ENCODE measurements around the gene RC3H2.
"Not testable (repeated sequence)": the region's sequence is repeated elsewhere in the genome, so short reads cannot be mapped to it uniquely, and the experiment has no call there.

DNA sequence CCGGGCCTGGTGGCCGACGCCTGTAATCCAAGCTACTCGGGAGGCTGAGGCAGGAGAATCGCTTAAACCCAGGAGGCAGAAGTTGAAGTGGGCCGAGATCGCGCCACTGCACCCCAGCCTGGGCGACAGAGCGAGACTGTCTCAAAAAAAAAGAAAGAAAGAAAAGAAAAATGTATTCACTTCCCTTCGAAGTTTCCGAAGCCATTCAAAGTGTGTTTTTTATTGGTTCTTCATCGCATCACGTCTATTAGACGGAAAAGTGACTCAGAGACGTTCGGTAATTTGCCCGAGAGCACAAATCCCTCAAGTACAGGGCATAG is 76.2 kb downstream of the RC3H2 start:
- TF ChIP-seq, protein P1, sequence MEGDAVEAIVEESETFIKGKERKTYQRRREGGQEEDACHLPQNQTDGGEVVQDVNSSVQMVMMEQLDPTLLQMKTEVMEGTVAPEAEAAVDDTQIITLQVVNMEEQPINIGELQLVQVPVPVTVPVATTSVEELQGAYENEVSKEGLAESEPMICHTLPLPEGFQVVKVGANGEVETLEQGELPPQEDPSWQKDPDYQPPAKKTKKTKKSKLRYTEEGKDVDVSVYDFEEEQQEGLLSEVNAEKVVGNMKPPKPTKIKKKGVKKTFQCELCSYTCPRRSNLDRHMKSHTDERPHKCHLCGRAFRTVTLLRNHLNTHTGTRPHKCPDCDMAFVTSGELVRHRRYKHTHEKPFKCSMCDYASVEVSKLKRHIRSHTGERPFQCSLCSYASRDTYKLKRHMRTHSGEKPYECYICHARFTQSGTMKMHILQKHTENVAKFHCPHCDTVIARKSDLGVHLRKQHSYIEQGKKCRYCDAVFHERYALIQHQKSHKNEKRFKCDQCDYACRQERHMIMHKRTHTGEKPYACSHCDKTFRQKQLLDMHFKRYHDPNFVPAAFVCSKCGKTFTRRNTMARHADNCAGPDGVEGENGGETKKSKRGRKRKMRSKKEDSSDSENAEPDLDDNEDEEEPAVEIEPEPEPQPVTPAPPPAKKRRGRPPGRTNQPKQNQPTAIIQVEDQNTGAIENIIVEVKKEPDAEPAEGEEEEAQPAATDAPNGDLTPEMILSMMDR (IDR thresholded peaks at IDR 0.05) = not testable (repeated sequence)
- not testable (repeated sequence) for TF ChIP-seq POLR2A (IDR thresholded peaks at IDR 0.05)

Data from Peyer's patch (tissue), 4 donors.